ENCODE measurements around the gene RAP1GAP2.

DNA sequence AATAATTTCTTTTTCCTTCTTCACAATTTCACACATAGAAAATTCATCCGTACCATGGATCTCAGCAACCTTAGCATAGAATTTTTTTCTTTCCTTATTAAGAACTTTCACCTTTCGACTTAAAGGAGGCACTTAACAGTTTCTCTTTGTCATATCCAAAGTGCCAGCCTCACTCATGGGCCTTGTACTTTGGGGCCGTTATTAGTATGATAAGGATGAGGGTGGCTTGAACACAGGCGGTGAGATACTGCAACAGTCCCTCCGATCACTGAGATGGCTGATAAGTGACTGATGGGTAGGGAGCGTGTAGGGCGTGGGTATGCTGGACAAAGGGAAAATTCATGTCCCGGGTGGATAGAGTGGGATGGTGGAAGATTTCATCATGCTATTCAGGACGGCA, 181.9 kb downstream of the RAP1GAP2 start:
- TF ChIP-seq CTCF (tag by site-specific recombination; IDR thresholded peaks at IDR 0.05) (no peak), ZNF621 (tag by site-specific recombination; IDR thresholded peaks at IDR 0.05) (no peak), ZNF514 (tag by site-specific recombination; IDR thresholded peaks at IDR 0.05) (no peak), ZNF311 (tag by site-specific recombination; IDR thresholded peaks at IDR 0.05; ENCODE audit: borderline replicate concordance) (no peak), PBX3 (CRISPR knock-in tag; IDR thresholded peaks at IDR 0.05) (no peak), ZNF768 (tag by site-specific recombination; IDR thresholded peaks at IDR 0.05) (no peak), BCL6B (tag by site-specific recombination; IDR thresholded peaks at IDR 0.05) (no peak), RBAK (tag by site-specific recombination; IDR thresholded peaks at IDR 0.05) (no peak), KLF8 (tag by site-specific recombination; IDR thresholded peaks at IDR 0.05) (no peak), ZNF24 (tag by site-specific recombination; IDR thresholded peaks at IDR 0.05) (no peak)
- TF ChIP-seq, protein P1, sequence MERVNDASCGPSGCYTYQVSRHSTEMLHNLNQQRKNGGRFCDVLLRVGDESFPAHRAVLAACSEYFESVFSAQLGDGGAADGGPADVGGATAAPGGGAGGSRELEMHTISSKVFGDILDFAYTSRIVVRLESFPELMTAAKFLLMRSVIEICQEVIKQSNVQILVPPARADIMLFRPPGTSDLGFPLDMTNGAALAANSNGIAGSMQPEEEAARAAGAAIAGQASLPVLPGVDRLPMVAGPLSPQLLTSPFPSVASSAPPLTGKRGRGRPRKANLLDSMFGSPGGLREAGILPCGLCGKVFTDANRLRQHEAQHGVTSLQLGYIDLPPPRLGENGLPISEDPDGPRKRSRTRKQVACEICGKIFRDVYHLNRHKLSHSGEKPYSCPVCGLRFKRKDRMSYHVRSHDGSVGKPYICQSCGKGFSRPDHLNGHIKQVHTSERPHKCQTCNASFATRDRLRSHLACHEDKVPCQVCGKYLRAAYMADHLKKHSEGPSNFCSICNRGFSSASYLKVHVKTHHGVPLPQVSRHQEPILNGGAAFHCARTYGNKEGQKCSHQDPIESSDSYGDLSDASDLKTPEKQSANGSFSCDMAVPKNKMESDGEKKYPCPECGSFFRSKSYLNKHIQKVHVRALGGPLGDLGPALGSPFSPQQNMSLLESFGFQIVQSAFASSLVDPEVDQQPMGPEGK (tag by site-specific recombination; IDR thresholded peaks at IDR 0.05), result no peak
- TF ChIP-seq, protein P2, sequence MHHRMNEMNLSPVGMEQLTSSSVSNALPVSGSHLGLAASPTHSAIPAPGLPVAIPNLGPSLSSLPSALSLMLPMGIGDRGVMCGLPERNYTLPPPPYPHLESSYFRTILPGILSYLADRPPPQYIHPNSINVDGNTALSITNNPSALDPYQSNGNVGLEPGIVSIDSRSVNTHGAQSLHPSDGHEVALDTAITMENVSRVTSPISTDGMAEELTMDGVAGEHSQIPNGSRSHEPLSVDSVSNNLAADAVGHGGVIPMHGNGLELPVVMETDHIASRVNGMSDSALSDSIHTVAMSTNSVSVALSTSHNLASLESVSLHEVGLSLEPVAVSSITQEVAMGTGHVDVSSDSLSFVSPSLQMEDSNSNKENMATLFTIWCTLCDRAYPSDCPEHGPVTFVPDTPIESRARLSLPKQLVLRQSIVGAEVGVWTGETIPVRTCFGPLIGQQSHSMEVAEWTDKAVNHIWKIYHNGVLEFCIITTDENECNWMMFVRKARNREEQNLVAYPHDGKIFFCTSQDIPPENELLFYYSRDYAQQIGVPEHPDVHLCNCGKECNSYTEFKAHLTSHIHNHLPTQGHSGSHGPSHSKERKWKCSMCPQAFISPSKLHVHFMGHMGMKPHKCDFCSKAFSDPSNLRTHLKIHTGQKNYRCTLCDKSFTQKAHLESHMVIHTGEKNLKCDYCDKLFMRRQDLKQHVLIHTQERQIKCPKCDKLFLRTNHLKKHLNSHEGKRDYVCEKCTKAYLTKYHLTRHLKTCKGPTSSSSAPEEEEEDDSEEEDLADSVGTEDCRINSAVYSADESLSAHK (tag by site-specific recombination; IDR thresholded peaks at IDR 0.05), result no peak
